GM12878 (cell line): ENCODE results near the gene TBC1D19. TPM values are rescaled to one million over a fixed set of nuclear protein-coding genes. Genes with fewer than 3 reads are reported as not detected.

Source experiments
- ATAC-seq: fragments of 200-7000 bp; cut with Tn5 transposase; 3 replicates; pipeline ENCODE4 v1.9.1; 2020; ENCODE audit warnings: mild to moderate bottlenecking, moderate library complexity
- BruUV-seq: library from RNA; stranded (reverse); fragments of 400-500 nt; replicated peaks from 2 replicates; lab custom pipeline; 2021; lab: Mats Ljungman, UMichigan
- CTCF ChIA-PET: fragments of 300-600 bp; sonication (Branson Sonifier 250); formaldehyde crosslinking; extraction: SDS; loops from one replicate; lab custom pipeline; 2021; ENCODE audit warnings: inconsistent platforms; lab: Yijun Ruan, JAX
- POLR2A ChIA-PET: fragments of 350-600 bp; formaldehyde crosslinking; extraction: SDS; loops from one replicate; lab custom pipeline; 2021; ENCODE audit warnings: inconsistent platforms; lab: Charles Lee
- RAD21 ChIA-PET: fragments of 300-600 bp; sonication (Branson Sonifier 250); formaldehyde crosslinking; loops from one replicate; lab custom pipeline; 2023; ENCODE audit warnings: antibody characterized with exemption; ENCODE audit not compliant: unreplicated experiment; lab: Charles Lee
- SMC1A ChIA-PET: fragments of 300-600 bp; sonication (Branson Sonifier 250); formaldehyde crosslinking; loops from one replicate; lab custom pipeline; 2023; ENCODE audit not compliant: unreplicated experiment, uncharacterized antibody; lab: Charles Lee
- DNase-seq: peaks from one replicate; pipeline ENCODE4 v3.0.0-alpha.2; 2011; ENCODE audit warnings: low read depth, low spot score
- FAIRE-seq: peaks from 3 replicates; lab custom pipeline; 2011; peaks lifted over from hg19 to GRCh38; lab: Jason Lieb, UNC
- H2AFZ ChIP-seq: 2 replicates; pipeline ENCODE4 v1.6.0; 2011; ENCODE audit warnings: low read depth, low read length, control low read depth; ENCODE audit not compliant: control insufficient read depth
- H3K27ac ChIP-seq: 2 replicates; pipeline ENCODE4 v1.5.1; 2011; ENCODE audit warnings: control low read depth; ENCODE audit not compliant: control insufficient read depth, insufficient read depth
- H3K27me3 ChIP-seq, 2 experiments: replicated peaks in 1 of 2; 2 replicates each; pipeline versions ENCODE4 v1.6.0 to v1.6.1; 2011; ENCODE audit warnings: low read length in 1 of 2; ENCODE audit not compliant: control insufficient read depth in 2 of 2, insufficient read depth in 2 of 2
- H3K36me3 ChIP-seq, 2 experiments: 2 replicates each; pipeline ENCODE4 v1.5.1; 2011; ENCODE audit warnings: low read length in 1 of 2; ENCODE audit not compliant: control insufficient read depth in 2 of 2, insufficient read depth in 2 of 2
- H3K4me1 ChIP-seq: 2 replicates; pipeline ENCODE4 v1.6.1; 2011; ENCODE audit warnings: mild to moderate bottlenecking, low read length, moderate library complexity, mixed read lengths; ENCODE audit not compliant: control insufficient read depth, insufficient read depth
- H3K4me2 ChIP-seq: 2 replicates; pipeline ENCODE4 v1.6.0; 2011; ENCODE audit warnings: control low read depth; ENCODE audit not compliant: control insufficient read depth, insufficient read depth
- H3K4me3 ChIP-seq: fragments of 200-600 bp; sonication (generic); 2 replicates; pipeline ENCODE4 v1.5.1; 2016
- H3K79me2 ChIP-seq: 2 replicates; pipeline ENCODE4 v1.6.0; 2011; ENCODE audit warnings: low read length; ENCODE audit not compliant: control insufficient read depth, insufficient read depth
- H3K9ac ChIP-seq: 2 replicates; pipeline ENCODE4 v1.8.0; 2011; ENCODE audit warnings: low read length, control low read depth, mixed read lengths; ENCODE audit not compliant: control insufficient read depth, insufficient read depth
- H3K9me3 ChIP-seq: replicated peaks from 3 replicates; pipeline ENCODE4 v1.5.1; 2011; ENCODE audit warnings: mild to moderate bottlenecking, low read length; ENCODE audit not compliant: control insufficient read depth, insufficient read depth
- H4K20me1 ChIP-seq: 2 replicates; pipeline ENCODE4 v1.6.0; 2011; ENCODE audit not compliant: control insufficient read depth, insufficient read depth
- BHLHE40 ChIP-seq, 2 experiments: fragments of 450-650 bp in 1 of 2; IDR thresholded peaks; 2 replicates each; pipeline ENCODE4 v1.6.1; 2011 to 2017; ENCODE audit warnings: low read depth in 2 of 2, borderline replicate concordance in 1 of 2, improper control_type of control experiment in 1 of 2, low read length in 1 of 2, mild to moderate bottlenecking in 1 of 2
- CBX5 ChIP-seq: sonication (generic); IDR thresholded peaks from 2 replicates; pipeline ENCODE4 v1.6.1; 2016; ENCODE audit warnings: low read depth, moderate library complexity, mild to moderate bottlenecking, inconsistent platforms
- DPF2 ChIP-seq: fragments of 450-650 bp; IDR thresholded peaks from 2 replicates; pipeline ENCODE4 v1.6.1; 2017; ENCODE audit warnings: mild to moderate bottlenecking
- JUND ChIP-seq: IDR thresholded peaks from 2 replicates; pipeline ENCODE4 v1.6.1; 2012; ENCODE audit warnings: low read depth, mild to moderate bottlenecking, low read length, improper control_type of control experiment, moderate library complexity
- KLF5 ChIP-seq: fragments of 450-650 bp; IDR thresholded peaks from 2 replicates; pipeline ENCODE4 v1.6.1; 2014; ENCODE audit warnings: mild to moderate bottlenecking; ENCODE audit not compliant: partially characterized antibody
- MTA2 ChIP-seq: fragments of 450-650 bp; IDR thresholded peaks from 2 replicates; pipeline ENCODE4 v1.6.1; 2016; ENCODE audit warnings: low read depth, mild to moderate bottlenecking, moderate library complexity
- MXI1 ChIP-seq: fragments of 150-350 bp; IDR thresholded peaks from 2 replicates; pipeline ENCODE4 v1.6.1; 2011; ENCODE audit warnings: low read depth, mild to moderate bottlenecking, inconsistent platforms, low read length, improper control_type of control experiment
- NFIC ChIP-seq: IDR thresholded peaks from 2 replicates; pipeline ENCODE4 v1.6.1; 2012; ENCODE audit warnings: low read depth, mild to moderate bottlenecking, inconsistent platforms, low read length, moderate library complexity
- NFYB ChIP-seq: IDR thresholded peaks from 2 replicates; pipeline ENCODE4 v1.6.1; 2011; ENCODE audit warnings: low read depth, mild to moderate bottlenecking, low read length, improper control_type of control experiment, moderate library complexity; ENCODE audit not compliant: insufficient read depth
- PAX8 ChIP-seq: fragments of 450-650 bp; IDR thresholded peaks from 2 replicates; pipeline ENCODE4 v1.6.1; 2017; ENCODE audit warnings: mild to moderate bottlenecking, moderate library complexity
- RAD21 ChIP-seq: IDR thresholded peaks from 2 replicates; pipeline ENCODE4 v1.6.1; 2011; ENCODE audit warnings: mild to moderate bottlenecking, low read depth, low read length, moderate library complexity; ENCODE audit not compliant: insufficient read depth
- ZNF207 ChIP-seq: fragments of 450-650 bp; IDR thresholded peaks from 2 replicates; pipeline ENCODE4 v1.6.1; 2014; ENCODE audit warnings: antibody characterized with exemption, mild to moderate bottlenecking, borderline replicate concordance
- WGBS: methylation state at CpG from one replicate; pipeline ENCODE4 v1.1.6; 2016; ENCODE audit warnings: low lambda C conversion rate; ENCODE audit not compliant: insufficient replicate concordance, insufficient coverage; ENCODE audit errors: missing lambda C conversion rate; 5-methylcytosine and 5-hydroxymethylcytosine counted together
- in situ Hi-C: fragments of 300-500 bp; cut with MboI; formaldehyde crosslinking; loops from 9 replicates; pipeline ENCODE4 v1.14.3; 2018; ENCODE audit warnings: mixed read lengths
- intact Hi-C: fragments of 100-400 bp; cut with micrococcal nuclease; formaldehyde crosslinking; loops from one replicate; pipeline ENCODE4 v1.14.2; 2022; ENCODE audit not compliant: unreplicated experiment
- polyA plus RNA-seq, 11 experiments: library from polyadenylated mRNA; depleted of rRNA in 4 of 11; unstranded in 6 of 11; stranded (reverse) in 5 of 11; fragments of >200 nt; fragmentation: Nextera tagmentation in 4 of 11; fragmentation: Illumina TruSeq in 1 of 11; extraction: Ambion mirVana in 4 of 11; extraction: Trizol in 1 of 11; gene quantifications; 1 replicate in 1 of 11; 2 replicates in 10 of 11; pipeline versions ENCODE4 v1.2.1 to v1.2.3, GENCODE V29; 2011 to 2016; ENCODE audit warnings: inconsistent platforms in 2 of 11, missing spikeins in 2 of 11, low read depth in 1 of 11
- total RNA-seq, 4 experiments: library from RNA; depleted of rRNA in 3 of 4; stranded (reverse); fragments of >200 nt in 3 of 4; fragmentation: Illumina TruSeq in 1 of 4; extraction: Trizol in 1 of 4; gene quantifications; 2 replicates each; pipeline versions ENCODE4 v1.2.1 to v1.2.3, GENCODE V29; 2013 to 2021
- TF ChIP-seq, protein P1 (sequence below), 3 experiments: IDR thresholded peaks in 2 of 3; conservative IDR thresholded peaks in 1 of 3; 2 replicates each; pipeline ENCODE4 v1.5.1; 2011; ENCODE audit warnings: low read depth in 3 of 3, low read length in 3 of 3, mild to moderate bottlenecking in 3 of 3, control low read depth in 2 of 3, moderate library complexity in 2 of 3, inconsistent platforms in 1 of 3, mixed read lengths in 1 of 3; ENCODE audit not compliant: control insufficient read depth in 2 of 3, insufficient read depth in 1 of 3; ENCODE audit errors: extremely low read depth in 1 of 3
- TF ChIP-seq, protein P2 (sequence below): fragments of 450-650 bp; formaldehyde crosslinking; IDR thresholded peaks from 2 replicates; pipeline ENCODE4 v1.4.0; 2020; ENCODE audit warnings: mild to moderate bottlenecking, moderate library complexity
- TF ChIP-seq, protein P3 (sequence below): IDR thresholded peaks from 2 replicates; pipeline ENCODE4 v1.6.1; 2011; ENCODE audit warnings: borderline replicate concordance, low read depth, mild to moderate bottlenecking, moderate library complexity, low read length; ENCODE audit not compliant: insufficient read depth, poor library complexity, severe bottlenecking

Gene TBC1D19
- total and polyA plus RNA-seq, 10 of the 15 experiments (the other 5 are each of a cell fraction or from before 2014, with no cell fraction given), result 0.29 to 3.9 (median 2.1) TPM

DNA sequence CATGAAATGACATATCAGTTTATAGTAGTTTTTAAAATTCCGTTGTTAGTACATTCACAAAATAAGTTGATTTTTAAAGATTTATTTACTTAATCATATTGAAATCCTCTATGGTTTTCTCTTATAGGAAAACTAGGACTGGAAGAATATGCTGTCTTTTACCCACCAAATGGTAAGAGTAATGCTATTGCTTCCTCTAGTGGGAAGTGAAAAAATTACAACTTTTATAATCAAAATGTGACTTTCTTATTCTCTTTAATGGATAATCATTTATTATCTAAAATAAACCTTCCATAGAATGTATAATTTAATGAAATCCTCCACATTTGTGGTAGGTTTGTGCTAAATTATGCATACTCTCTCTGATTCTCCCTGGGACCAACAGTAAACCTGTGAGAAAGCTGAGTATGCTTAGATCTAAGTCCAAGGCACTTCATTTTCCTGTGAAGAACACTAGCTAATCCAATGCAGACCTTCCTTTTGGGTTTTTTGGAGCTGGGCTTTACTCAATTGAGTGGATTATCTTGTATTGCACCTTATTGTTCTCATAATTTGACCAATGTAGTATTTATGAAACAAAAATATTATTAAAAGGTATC is 136.2 kb downstream of the TBC1D19 start:
- POLR2A ChIA-PET, result interaction anchor here (0.6 kb wide), 2 partner anchors 32 to 487 kb away, joined by 3 read pairs; no protein-coding TSS in a partner anchor
- SMC1A ChIA-PET, result interaction anchor here (0.6 to 5.0 kb wide), 3 partner anchors 10 to 310 kb away, joined by 3 to 33 read pairs (median 4); no protein-coding TSS in a partner anchor
- TF ChIP-seq RAD21 (peak; percentile 78), ZNF207 (no peak), MTA2 (no peak), MXI1 (no peak), PAX8 (no peak), DPF2 (no peak), NFYB (no peak), CBX5 (no peak), BHLHE40 (IDR thresholded peaks at IDR 0.05; ENCODE audit: borderline replicate concordance in 1 of 2, low read depth in 2 of 2, low read length in 1 of 2) (no peak), NFIC (no peak), JUND (no peak), KLF5 (no peak)
- TF ChIP-seq, protein P1, sequence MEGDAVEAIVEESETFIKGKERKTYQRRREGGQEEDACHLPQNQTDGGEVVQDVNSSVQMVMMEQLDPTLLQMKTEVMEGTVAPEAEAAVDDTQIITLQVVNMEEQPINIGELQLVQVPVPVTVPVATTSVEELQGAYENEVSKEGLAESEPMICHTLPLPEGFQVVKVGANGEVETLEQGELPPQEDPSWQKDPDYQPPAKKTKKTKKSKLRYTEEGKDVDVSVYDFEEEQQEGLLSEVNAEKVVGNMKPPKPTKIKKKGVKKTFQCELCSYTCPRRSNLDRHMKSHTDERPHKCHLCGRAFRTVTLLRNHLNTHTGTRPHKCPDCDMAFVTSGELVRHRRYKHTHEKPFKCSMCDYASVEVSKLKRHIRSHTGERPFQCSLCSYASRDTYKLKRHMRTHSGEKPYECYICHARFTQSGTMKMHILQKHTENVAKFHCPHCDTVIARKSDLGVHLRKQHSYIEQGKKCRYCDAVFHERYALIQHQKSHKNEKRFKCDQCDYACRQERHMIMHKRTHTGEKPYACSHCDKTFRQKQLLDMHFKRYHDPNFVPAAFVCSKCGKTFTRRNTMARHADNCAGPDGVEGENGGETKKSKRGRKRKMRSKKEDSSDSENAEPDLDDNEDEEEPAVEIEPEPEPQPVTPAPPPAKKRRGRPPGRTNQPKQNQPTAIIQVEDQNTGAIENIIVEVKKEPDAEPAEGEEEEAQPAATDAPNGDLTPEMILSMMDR (IDR thresholded peaks at IDR 0.05 in 2 of 3, conservative IDR thresholded peaks at IDR 0.05 in 1 of 3; ENCODE audit: control insufficient read depth in 2 of 3, extremely low read depth in 1 of 3, insufficient read depth in 1 of 3, low read depth in 3 of 3, low read length in 3 of 3), result peak in 2 of 3 experiments; percentile 34 to 40; a peak in 3 of 6 replicates
- TF ChIP-seq, protein P2, sequence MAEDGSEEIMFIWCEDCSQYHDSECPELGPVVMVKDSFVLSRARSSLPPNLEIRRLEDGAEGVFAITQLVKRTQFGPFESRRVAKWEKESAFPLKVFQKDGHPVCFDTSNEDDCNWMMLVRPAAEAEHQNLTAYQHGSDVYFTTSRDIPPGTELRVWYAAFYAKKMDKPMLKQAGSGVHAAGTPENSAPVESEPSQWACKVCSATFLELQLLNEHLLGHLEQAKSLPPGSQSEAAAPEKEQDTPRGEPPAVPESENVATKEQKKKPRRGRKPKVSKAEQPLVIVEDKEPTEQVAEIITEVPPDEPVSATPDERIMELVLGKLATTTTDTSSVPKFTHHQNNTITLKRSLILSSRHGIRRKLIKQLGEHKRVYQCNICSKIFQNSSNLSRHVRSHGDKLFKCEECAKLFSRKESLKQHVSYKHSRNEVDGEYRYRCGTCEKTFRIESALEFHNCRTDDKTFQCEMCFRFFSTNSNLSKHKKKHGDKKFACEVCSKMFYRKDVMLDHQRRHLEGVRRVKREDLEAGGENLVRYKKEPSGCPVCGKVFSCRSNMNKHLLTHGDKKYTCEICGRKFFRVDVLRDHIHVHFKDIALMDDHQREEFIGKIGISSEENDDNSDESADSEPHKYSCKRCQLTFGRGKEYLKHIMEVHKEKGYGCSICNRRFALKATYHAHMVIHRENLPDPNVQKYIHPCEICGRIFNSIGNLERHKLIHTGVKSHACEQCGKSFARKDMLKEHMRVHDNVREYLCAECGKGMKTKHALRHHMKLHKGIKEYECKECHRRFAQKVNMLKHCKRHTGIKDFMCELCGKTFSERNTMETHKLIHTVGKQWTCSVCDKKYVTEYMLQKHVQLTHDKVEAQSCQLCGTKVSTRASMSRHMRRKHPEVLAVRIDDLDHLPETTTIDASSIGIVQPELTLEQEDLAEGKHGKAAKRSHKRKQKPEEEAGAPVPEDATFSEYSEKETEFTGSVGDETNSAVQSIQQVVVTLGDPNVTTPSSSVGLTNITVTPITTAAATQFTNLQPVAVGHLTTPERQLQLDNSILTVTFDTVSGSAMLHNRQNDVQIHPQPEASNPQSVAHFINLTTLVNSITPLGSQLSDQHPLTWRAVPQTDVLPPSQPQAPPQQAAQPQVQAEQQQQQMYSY (CRISPR knock-in tag), result no peak
- TF ChIP-seq, protein P3, sequence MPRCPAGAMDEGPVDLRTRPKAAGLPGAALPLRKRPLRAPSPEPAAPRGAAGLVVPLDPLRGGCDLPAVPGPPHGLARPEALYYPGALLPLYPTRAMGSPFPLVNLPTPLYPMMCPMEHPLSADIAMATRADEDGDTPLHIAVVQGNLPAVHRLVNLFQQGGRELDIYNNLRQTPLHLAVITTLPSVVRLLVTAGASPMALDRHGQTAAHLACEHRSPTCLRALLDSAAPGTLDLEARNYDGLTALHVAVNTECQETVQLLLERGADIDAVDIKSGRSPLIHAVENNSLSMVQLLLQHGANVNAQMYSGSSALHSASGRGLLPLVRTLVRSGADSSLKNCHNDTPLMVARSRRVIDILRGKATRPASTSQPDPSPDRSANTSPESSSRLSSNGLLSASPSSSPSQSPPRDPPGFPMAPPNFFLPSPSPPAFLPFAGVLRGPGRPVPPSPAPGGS, result no peak

More for the DNA sequence above, 136.2 kb downstream of the TBC1D19 start:
- no peaks in the 10 kb centered on the region for H3K79me2 ChIP-seq
- no peaks in the 10 kb centered on the region for H4K20me1 ChIP-seq
- no peak overlapping the region for H3K4me3 ChIP-seq
- DNase-seq, result no peak
- WGBS, result 88% methylated on average over 1 of the region's 1 CpG
- H3K9ac ChIP-seq, result no peak overlapping the region
- ATAC-seq, result no peak
- ChIA-PET RAD21 (interaction anchor here (0.8 to 1.4 kb wide), 3 partner anchors 28 to 390 kb away, joined by 3 to 4 read pairs (median 3); no protein-coding TSS in a partner anchor), CTCF (interaction anchor here (0.6 to 3.3 kb wide), 8 partner anchors 9 to 690 kb away, joined by 3 to 14 read pairs (median 5); no protein-coding TSS in a partner anchor)
- in situ Hi-C loops (no loop called here), intact Hi-C loops (loop anchor here (2.0 kb wide), 1 partner anchor 261 kb away; no protein-coding TSS in a partner anchor)
- H3K36me3 ChIP-seq, result no peaks in the 10 kb centered on the region
- H3K27me3 ChIP-seq, result no peaks in the 10 kb centered on the region
- H2AFZ ChIP-seq, result no peak overlapping the region
- BruUV-seq, result no TSS peak
- H3K4me2 ChIP-seq, result no peak overlapping the region
- no peaks in the 10 kb centered on the region for H3K9me3 ChIP-seq
- no peak for FAIRE-seq
- no peaks in the 10 kb centered on the region for H3K4me1 ChIP-seq
- no peak overlapping the region for H3K27ac ChIP-seq
